Activated CD8-positive, alpha-beta T cell treated with anti-CD3 and anti-CD28 coated beads, Interleukin-2, amount 10 ng/mL, durations not matched to agents 7 days and 5 days (primary cell): Measurements from ENCODE around the gene MGLL. TPM values are rescaled to one million over a fixed set of nuclear protein-coding genes. Genes with fewer than 3 reads are reported as not detected.

Source experiments
- ATAC-seq: fragments of 150-1000 bp; cut with Tn5 transposase; one replicate; pipeline ENCODE4 v1.10.0; 2021; ENCODE audit warnings: moderate library complexity
- CTCF ChIA-PET: fragments of 350-600 bp; sonication (Branson Sonifier 250); formaldehyde crosslinking; loops from one replicate; lab custom pipeline; 2021; ENCODE audit warnings: antibody characterized with exemption; lab: Charles Lee
- POLR2A ChIA-PET: fragments of 350-600 bp; sonication (Branson Sonifier 250); formaldehyde crosslinking; loops from one replicate; lab custom pipeline; 2021; ENCODE audit warnings: antibody characterized with exemption; lab: Charles Lee
- DNase-seq: peaks from one replicate; pipeline ENCODE4 v3.0.0-alpha.2; 2020
- H3K27ac Mint-ChIP-seq: one replicate; pipeline ENCODE4 v1.8.0; 2021; ENCODE audit warnings: mild to moderate bottlenecking, mixed read lengths
- H3K27me3 Mint-ChIP-seq: one replicate; pipeline ENCODE4 v1.8.0; 2021; ENCODE audit warnings: low read depth, mixed read lengths
- H3K36me3 Mint-ChIP-seq: one replicate; pipeline ENCODE4 v1.8.0; 2021; ENCODE audit warnings: low read depth, mixed read lengths
- H3K4me1 Mint-ChIP-seq: one replicate; pipeline ENCODE4 v1.8.0; 2021; ENCODE audit warnings: low read depth, mixed read lengths
- H3K4me3 Mint-ChIP-seq: one replicate; pipeline ENCODE4 v1.8.0; 2021; ENCODE audit warnings: mild to moderate bottlenecking, mixed read lengths
- H3K9me3 Mint-ChIP-seq: one replicate; pipeline ENCODE4 v1.8.0; 2022; ENCODE audit warnings: mixed read lengths; ENCODE audit not compliant: insufficient read depth
- total RNA-seq, 2 experiments: library from RNA; stranded (reverse); gene quantifications; one replicate each; pipeline ENCODE4 v1.2.3, GENCODE V29; 2021

The MGLL gene
- total RNA-seq, 2 experiments from 2014 or later = 1.5 to 2.2 TPM

DNA sequence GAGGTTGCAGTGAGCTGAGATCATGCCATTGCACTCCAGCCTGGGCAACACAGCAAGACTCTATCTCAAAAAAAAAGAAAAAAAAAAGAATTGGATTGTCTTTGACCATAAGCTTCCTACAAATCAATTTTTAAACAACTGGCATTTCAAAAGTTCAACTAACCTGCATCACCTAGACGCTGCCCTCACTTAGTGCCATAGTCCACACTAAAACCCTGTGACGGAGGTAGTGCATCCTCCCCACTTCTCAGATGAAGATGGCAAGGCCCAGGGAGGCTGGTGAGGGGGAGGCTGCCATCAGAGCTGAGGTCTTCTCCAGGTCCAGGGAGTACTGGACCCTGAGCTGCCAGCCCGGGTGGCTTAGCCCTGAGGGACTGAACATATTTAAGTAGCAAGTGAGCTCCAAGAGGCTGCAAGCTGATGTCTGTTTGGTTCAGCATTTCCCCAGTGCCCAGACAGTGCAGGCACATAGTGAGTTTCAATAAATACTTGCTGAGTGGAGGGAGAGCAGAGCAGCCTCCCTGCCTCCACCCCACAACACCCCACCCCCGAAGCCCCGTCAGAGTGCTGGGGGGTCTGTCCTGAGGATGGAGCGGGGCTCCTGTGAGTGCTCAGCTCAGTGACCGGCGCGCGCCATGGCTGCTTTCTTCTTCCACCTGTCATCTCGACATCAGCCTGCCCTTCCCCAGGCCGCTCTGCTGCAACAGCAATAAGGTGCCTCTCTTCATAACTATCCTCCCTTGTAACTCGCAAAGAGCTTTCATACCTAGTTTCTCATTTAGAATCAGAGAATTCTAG lies 52.8 kb downstream of the MGLL start:
- Mint-ChIP-seq H3K4me3 (no peak overlapping the region), H3K36me3 (peaks cover 2% of the 10 kb centered on the region), H3K4me1 (peaks cover 17% of the 10 kb centered on the region), H3K27ac (no peak overlapping the region), H3K9me3 (no peaks in the 10 kb centered on the region), H3K27me3 (peaks cover 4% of the 10 kb centered on the region)
- CTCF ChIA-PET = interaction anchor here (1.2 kb wide), 1 partner anchor 22 kb away, joined by 4 read pairs; no protein-coding TSS in a partner anchor
- ATAC-seq (no peak), DNase-seq (no peak)
- POLR2A ChIA-PET = interaction anchor here (0.6 kb wide), 1 partner anchor 19 kb away, joined by 3 read pairs; no protein-coding TSS in a partner anchor

DNA sequence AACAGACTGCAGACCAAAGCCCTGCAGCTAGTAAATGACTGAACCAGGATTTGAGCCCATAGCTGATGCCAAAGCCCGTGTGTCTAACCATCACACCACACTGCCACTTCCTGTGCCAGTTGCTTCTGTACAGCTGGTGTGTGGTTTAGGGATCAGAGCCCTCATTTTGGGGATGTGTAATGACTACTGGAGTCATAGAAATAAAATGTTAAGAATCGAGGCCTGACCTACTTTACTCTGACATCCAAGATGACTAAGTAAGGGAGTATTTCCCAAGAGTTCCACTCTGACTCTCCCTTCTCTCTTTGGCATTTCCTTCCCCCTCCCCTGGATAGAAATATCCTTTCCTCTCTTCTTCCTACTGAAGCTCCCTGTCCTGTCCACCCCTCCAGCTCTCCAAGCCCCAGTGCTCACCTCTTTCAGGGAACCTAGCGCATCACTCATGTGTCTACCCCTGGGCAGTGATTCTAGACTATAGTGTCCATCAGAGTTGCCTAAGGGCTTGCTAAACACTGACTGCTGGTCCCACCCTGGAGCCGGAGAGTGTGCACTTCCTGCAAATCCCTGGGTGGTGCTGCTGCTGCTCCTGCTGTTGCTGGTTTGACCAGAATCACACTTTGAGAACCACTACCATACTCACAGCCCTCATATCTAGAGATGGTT lies 53.8 kb downstream of the MGLL start:
- no peak for ATAC-seq

GRCh38 chr3:127767126-127767525 lies 55.2 kb downstream of the MGLL start:
- ATAC-seq (no peak), DNase-seq (no peak)
- H3K4me1 Mint-ChIP-seq = peaks cover 35% of the 10 kb centered on the region
- no peak overlapping the region for H3K27ac Mint-ChIP-seq
- ChIA-PET POLR2A (no interaction called here), CTCF (no interaction called here)
- H3K27me3 Mint-ChIP-seq = peaks cover 4% of the 10 kb centered on the region
- no peaks in the 10 kb centered on the region for H3K9me3 Mint-ChIP-seq
- no peak overlapping the region for H3K4me3 Mint-ChIP-seq
- H3K36me3 Mint-ChIP-seq = peaks cover 2% of the 10 kb centered on the region

More for the DNA sequence above, 53.8 kb downstream of the MGLL start:
- H3K27ac Mint-ChIP-seq = no peak overlapping the region
- POLR2A ChIA-PET = no interaction called here
- H3K4me3 Mint-ChIP-seq = no peak overlapping the region
- H3K4me1 Mint-ChIP-seq = peaks cover 25% of the 10 kb centered on the region
- no peak for DNase-seq
- H3K27me3 Mint-ChIP-seq = peaks cover 4% of the 10 kb centered on the region
- peaks cover 2% of the 10 kb centered on the region for H3K36me3 Mint-ChIP-seq
- no peaks in the 10 kb centered on the region for H3K9me3 Mint-ChIP-seq
- CTCF ChIA-PET = no interaction called here

DNA sequence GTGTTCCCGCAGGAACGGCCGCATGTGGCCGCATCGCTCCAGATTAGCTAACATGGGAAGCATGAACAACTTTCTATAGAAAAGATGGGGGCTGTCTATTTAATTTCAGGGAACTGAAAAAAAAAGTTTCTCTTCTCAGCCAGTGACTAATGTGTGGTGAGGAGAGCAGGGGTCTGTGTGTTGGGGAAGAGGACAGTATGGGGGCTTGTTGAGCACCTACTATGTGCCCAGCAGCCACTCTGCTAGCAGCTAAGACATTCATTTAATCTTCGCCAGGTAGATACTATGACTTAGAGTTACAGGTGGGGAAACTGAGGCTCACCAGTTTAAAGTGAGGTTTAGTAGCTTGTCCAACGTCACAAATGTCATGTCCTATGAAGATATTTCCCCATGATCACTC lies 56.6 kb downstream of the MGLL start:
- H3K27ac Mint-ChIP-seq = no peak overlapping the region
- ChIA-PET CTCF (interaction anchor here (1.2 to 1.3 kb wide), 2 partner anchors 14 to 35 kb away, joined by 3 to 4 read pairs; no protein-coding TSS in a partner anchor), POLR2A (no interaction called here)
- no peaks in the 10 kb centered on the region for H3K9me3 Mint-ChIP-seq
- H3K4me1 Mint-ChIP-seq = peaks cover 48% of the 10 kb centered on the region
- ATAC-seq (no peak), DNase-seq (no peak)
- H3K27me3 Mint-ChIP-seq = peaks cover 4% of the 10 kb centered on the region
- H3K4me3 Mint-ChIP-seq = no peak overlapping the region
- H3K36me3 Mint-ChIP-seq = peaks cover 2% of the 10 kb centered on the region

GRCh38 chr3:127764841-127765362 lies 57.4 kb downstream of the MGLL start:
- Mint-ChIP-seq H3K27me3 (peaks cover 4% of the 10 kb centered on the region), H3K4me3 (no peak overlapping the region), H3K36me3 (peaks cover 2% of the 10 kb centered on the region), H3K9me3 (no peaks in the 10 kb centered on the region), H3K27ac (peak overlapping the region; percentile 50), H3K4me1 (peaks cover 49% of the 10 kb centered on the region)
- POLR2A ChIA-PET = no interaction called here
- DNase-seq (no peak), ATAC-seq (no peak)
- CTCF ChIA-PET = interaction anchor here (0.7 to 1.3 kb wide), 4 partner anchors 15 to 113 kb away, joined by 3 to 4 read pairs (median 3); no protein-coding TSS in a partner anchor

DNA sequence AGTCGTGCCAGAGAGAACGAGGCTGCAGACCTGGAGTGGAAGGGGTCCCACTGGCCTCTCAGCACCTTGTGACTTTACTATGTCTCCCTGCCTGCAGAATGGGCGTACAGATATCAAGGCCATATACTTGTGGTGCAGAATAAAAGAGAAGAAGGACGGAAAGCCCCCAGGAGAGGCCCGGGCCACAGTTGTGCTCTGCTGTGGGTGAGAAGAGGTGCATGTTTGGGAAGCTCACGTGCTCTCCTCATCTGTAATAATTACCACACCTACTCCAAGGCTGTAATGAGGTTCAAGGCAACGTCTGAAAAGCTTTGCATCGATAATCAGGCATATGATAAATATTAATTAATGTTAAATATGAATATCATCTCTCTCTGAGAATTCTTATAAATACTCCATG lies 58.0 kb downstream of the MGLL start:
- DNase-seq (no peak), ATAC-seq (no peak)
- Mint-ChIP-seq H3K4me1 (peaks cover 49% of the 10 kb centered on the region), H3K27me3 (peaks cover 4% of the 10 kb centered on the region), H3K9me3 (no peaks in the 10 kb centered on the region), H3K36me3 (peaks cover 2% of the 10 kb centered on the region), H3K4me3 (no peak overlapping the region), H3K27ac (peak overlapping the region; percentile 50)
- POLR2A ChIA-PET = no interaction called here
- CTCF ChIA-PET = interaction anchor here (0.7 to 1.2 kb wide), 3 partner anchors 15 to 112 kb away, joined by 3 to 4 read pairs (median 3); no protein-coding TSS in a partner anchor

DNA sequence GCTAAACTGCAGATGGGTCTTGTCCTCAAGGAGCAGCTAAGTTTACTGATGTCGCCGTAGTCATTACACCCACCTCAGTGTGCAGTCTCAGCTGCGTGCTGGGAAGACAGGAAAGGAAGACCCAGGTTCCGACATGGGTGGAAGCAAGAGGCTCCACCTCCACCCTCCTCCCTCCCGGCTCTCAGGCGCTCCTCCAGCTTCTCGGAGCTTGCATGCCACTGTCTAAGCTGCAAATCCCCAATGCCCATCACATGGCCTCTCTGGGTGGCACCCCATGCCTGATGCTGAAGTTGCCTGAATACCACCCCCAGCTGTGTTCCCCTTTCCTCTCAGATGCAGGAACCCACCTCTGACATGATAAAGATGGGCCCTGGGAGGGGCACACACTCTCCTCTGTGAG lies 58.5 kb downstream of the MGLL start:
- CTCF ChIA-PET = no interaction called here
- DNase-seq = no peak
- POLR2A ChIA-PET = no interaction called here
- H3K4me3 Mint-ChIP-seq = no peak overlapping the region
- H3K36me3 Mint-ChIP-seq = peaks cover 2% of the 10 kb centered on the region
- no peaks in the 10 kb centered on the region for H3K9me3 Mint-ChIP-seq
- H3K27ac Mint-ChIP-seq = no peak overlapping the region
- ATAC-seq = no peak
- peaks cover 4% of the 10 kb centered on the region for H3K27me3 Mint-ChIP-seq
- peaks cover 49% of the 10 kb centered on the region for H3K4me1 Mint-ChIP-seq

DNA sequence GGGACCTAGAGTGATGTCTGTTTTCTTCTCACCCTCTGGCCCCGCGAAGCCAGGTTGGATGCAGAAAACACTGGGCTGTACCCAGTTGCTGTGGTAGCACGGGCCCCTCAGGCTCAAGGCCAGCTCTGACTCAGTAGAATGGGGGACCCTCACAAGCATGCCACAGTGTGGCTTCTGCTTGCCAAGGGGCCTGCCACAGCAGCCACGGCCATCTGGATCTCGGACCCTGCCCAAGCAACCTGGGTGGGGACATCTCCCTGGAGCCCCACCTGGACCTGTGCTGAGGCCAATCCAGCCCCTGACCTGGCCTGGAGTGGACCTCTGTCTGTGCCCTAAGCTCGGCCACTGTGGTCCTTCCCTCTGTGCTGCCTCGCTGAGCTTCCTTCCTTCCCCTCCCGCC lies 59.0 kb downstream of the MGLL start:
- no peak overlapping the region for H3K27ac Mint-ChIP-seq
- peaks cover 46% of the 10 kb centered on the region for H3K4me1 Mint-ChIP-seq
- peaks cover 2% of the 10 kb centered on the region for H3K36me3 Mint-ChIP-seq
- H3K4me3 Mint-ChIP-seq = no peak overlapping the region
- peaks cover 2% of the 10 kb centered on the region for H3K27me3 Mint-ChIP-seq
- ChIA-PET CTCF (no interaction called here), POLR2A (interaction anchor here (1.5 kb wide), 1 partner anchor 37 kb away, joined by 4 read pairs; no protein-coding TSS in a partner anchor)
- DNase-seq (no peak), ATAC-seq (no peak)
- no peaks in the 10 kb centered on the region for H3K9me3 Mint-ChIP-seq

DNA sequence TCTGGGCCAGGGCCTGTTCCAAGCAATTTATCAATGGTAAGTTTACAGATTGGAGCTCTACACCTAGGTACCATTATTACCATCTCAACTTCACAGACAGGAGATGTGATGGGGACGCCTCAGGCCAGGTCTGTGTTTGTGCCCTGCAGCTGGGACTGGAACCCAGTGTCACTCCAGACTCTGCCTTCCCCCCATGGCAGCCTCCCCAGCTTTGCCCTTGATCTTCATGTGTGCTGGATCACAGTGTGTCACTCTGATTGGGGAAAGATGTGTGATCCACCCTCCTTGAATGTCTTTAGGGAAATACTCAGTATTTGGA lies 59.6 kb downstream of the MGLL start:
- Mint-ChIP-seq H3K36me3 (peaks cover 2% of the 10 kb centered on the region), H3K4me3 (no peak overlapping the region), H3K4me1 (peaks cover 42% of the 10 kb centered on the region), H3K27ac (peak overlapping the region; percentile 48), H3K27me3 (peaks cover 2% of the 10 kb centered on the region), H3K9me3 (no peaks in the 10 kb centered on the region)
- ATAC-seq (no peak), DNase-seq (no peak)
- ChIA-PET CTCF (interaction anchor here (1.7 to 2.2 kb wide), 2 partner anchors 12 to 28 kb away, joined by 6 to 12 read pairs; no protein-coding TSS in a partner anchor), POLR2A (interaction anchor here (0.7 to 1.5 kb wide), 2 partner anchors 13 to 38 kb away, joined by 3 to 4 read pairs; no protein-coding TSS in a partner anchor)

- ATAC-seq (peak; percentile 54), DNase-seq (peak; percentile 30)
- Mint-ChIP-seq H3K4me1 (peaks cover 42% of the 10 kb centered on the region), H3K27me3 (no peaks in the 10 kb centered on the region), H3K36me3 (no peaks in the 10 kb centered on the region), H3K9me3 (no peaks in the 10 kb centered on the region), H3K4me3 (peak overlapping the region; percentile 37), H3K27ac (peak overlapping the region; percentile 48)
- POLR2A ChIA-PET = interaction anchor here (0.7 to 1.5 kb wide), 2 partner anchors 13 to 38 kb away, joined by 3 to 4 read pairs; no protein-coding TSS in a partner anchor
- CTCF ChIA-PET = interaction anchor here (0.8 to 2.2 kb wide), 3 partner anchors 9 to 29 kb away, joined by 3 to 12 read pairs (median 6); no protein-coding TSS in a partner anchor
These were observed 60.1 kb downstream of the MGLL start for GRCh38 chr3:127762077-127762786.

DNA sequence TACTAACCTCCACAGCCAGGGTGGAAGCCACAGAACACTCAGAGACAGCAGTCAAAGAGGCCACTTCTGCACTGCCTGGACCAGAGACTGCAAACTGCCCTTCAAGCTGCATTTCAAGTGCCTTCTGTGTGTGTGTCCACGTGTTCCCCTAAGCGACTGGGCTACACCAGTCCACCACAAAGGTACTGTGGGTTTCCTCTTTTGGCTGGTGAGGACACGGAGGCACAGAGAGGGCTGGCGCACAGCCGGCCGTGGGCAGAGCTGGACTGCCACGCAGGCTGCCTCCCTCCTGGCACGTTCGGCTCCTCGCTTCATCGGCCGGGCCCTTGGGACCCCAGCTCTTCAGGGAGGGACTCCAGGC lies 60.9 kb downstream of the MGLL start:
- peaks cover 42% of the 10 kb centered on the region for H3K4me1 Mint-ChIP-seq
- no peaks in the 10 kb centered on the region for H3K27me3 Mint-ChIP-seq
- peak; percentile 21 for ATAC-seq
- peak; percentile 38 for DNase-seq
- CTCF ChIA-PET = interaction anchor here (1.7 to 2.2 kb wide), 2 partner anchors 11 to 29 kb away, joined by 6 to 12 read pairs; no protein-coding TSS in a partner anchor
- POLR2A ChIA-PET = interaction anchor here (0.6 kb wide), 1 partner anchor 96 kb away, joined by 7 read pairs; no protein-coding TSS in a partner anchor
- no peaks in the 10 kb centered on the region for H3K9me3 Mint-ChIP-seq
- H3K36me3 Mint-ChIP-seq = no peaks in the 10 kb centered on the region
- H3K4me3 Mint-ChIP-seq = peak overlapping the region; percentile 37
- no peak overlapping the region for H3K27ac Mint-ChIP-seq
